Fibroblast of the conjunctiva (primary cell): ENCODE measurements around the gene RASGRF2.
"Not testable (repeated sequence)": the region's sequence is repeated elsewhere in the genome, so short reads cannot be mapped to it uniquely, and the experiment has no call there.

Source experiments
- DNase-seq: peaks from one replicate; pipeline ENCODE4 v3.0.0-alpha.2; 2010; ENCODE audit warnings: low read depth

Gene RASGRF2

GRCh38 chr5:81020478-81021167 lies 60.5 kb downstream of the RASGRF2 start:
- no peak for DNase-seq

DNA sequence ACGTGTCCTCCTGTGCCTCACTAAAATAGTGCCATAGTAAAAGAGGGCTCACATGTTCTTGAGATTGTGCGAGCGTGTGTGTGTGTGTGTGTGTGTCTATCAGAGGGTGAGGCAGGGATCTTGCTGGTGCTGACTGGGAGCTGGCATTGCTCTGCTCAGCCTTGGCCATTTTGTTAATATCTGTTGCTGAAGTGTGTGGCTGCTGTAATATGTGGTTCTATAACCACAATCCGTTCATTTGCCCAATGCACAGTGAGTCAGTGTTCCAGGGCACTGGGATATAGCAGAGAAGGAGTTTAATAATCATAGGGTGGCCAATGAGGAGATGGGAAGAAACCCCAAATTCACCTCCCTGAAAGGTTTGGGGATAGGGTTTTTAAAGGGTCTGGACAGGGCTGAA lies 61.3 kb downstream of the RASGRF2 start:
- DNase-seq, result no peak

DNA sequence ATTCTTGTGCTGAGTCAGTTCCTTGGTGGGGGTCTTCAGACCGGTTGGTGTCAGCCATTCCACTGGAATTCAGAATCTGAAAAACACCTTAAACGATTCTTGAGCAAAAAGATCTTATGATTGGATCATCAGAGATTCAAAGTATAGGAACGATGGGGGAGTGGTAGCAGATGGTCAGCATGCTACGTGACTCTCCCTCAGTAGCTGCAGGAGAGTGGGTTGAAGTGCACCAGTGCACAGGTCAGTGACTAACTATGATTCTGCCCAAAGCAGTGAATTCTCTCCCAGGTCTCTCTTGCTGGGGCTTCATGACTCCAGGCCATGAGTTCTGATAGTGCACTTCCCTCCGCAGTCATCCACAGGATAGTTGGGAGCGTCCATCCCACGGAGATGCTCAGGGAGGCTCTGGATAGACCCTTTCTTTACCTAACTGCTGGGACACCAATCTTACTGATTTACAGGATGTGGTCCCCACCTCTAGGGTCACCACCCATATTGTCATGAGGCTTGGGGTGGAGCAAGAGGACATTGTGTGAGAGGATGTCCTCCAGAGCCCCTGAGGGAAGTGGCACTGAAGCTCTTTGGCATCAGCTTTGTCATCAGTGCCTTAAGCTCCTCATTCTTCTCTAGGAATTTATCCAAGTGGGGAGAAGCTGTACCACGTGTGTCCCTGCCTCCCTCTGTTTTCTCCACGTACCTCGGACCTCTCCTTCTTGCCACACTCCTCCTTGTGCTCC lies 62.0 kb downstream of the RASGRF2 start:
- no peak for DNase-seq

- DNase-seq, result no peak
Observed at GRCh38 chr5:81022688-81023084, 62.5 kb downstream of the RASGRF2 start.

GRCh38 chr5:81023261-81023970 lies 63.3 kb downstream of the RASGRF2 start:
- no peak for DNase-seq

GRCh38 chr5:81027481-81028058 lies 67.4 kb downstream of the RASGRF2 start:
- DNase-seq, result no peak

DNA sequence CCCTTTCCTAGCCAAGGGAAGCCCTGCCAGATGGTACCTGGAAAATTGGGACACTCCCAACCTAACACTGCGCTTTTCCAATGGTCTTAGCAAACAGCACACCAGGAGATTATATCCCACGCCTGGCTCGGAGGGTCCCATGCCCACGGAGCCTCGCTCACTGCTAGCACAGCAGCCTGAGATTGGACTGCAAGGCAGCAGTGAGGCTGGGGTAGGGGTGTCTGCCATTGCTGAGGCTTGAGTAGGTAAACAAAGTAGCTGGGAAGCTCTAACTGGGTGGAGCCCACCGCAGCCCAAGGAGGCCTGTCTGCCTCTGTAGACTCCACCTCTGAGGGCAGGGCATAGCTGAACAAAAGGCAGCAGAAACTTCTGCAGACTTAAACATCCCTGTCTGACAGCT lies 68.7 kb downstream of the RASGRF2 start:
- not testable (repeated sequence) for DNase-seq

- DNase-seq, result not testable (repeated sequence)
Observed at GRCh38 chr5:81029736-81030135, 69.6 kb downstream of the RASGRF2 start.

- DNase-seq, result not testable (repeated sequence)
Observed at GRCh38 chr5:81030236-81031034, 70.3 kb downstream of the RASGRF2 start.

DNA sequence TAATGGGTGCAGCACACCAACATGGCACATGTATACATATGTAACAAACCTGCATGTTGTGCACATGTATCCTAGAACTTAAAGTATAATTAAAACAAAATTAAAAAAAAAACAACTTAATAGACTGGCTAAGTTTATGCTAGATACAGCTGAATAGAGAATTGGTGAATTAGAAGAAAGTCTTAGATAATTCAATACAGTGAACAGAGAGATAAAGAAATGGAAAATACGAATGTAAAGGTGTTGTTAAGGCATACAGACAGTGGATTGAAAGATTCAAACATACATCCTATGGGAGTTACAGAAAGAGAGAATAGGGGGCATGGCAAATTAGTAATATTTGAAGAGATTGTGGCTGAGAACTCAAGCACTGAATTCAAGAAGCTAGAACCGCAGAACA lies 75.4 kb downstream of the RASGRF2 start:
- DNase-seq, result no peak

DNA sequence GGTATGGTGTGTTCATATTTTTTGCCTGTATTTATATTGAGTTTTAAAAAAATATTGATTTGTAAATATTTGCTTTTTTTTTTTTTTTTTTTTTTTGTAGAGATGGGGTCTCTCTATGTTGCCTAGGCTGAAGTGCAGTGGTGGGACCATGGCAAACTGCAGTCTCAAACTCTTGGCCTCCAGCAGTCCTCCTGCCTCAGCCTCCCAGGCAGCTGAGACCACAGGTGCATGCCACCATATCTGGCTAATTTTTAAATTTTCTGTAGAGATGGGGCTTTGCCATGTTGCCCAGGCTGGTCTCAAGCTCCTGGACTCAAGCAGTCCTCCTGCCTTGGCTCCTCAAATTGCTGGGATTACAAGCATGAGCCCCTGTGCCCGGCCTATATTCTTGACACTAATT lies 78.3 kb downstream of the RASGRF2 start:
- DNase-seq, result no peak

DNA sequence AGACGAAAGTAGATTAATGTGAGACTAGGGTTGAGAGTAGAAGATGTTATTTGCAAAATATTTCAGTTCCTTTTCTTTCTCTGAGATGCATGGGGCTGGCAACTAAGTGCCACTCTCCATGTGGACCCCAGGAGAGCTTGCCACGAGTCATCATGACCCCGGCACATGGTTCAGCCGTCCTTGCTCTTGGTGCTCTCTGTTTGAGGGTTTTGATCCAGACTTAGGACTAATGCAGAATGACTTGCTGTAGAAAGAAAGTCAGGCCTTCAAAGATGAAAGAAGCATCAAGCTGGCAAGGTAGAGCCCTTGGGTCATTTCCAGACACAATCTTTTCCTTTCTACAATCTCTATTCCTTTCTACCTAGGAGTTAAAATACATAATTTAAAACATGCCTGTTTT lies 84.7 kb downstream of the RASGRF2 start:
- no peak for DNase-seq

- DNase-seq, result no peak
Observed at GRCh38 chr5:81045389-81045807, 85.2 kb downstream of the RASGRF2 start.

GRCh38 chr5:81046041-81046440 lies 85.9 kb downstream of the RASGRF2 start:
- no peak for DNase-seq

GRCh38 chr5:81052325-81052724 lies 92.2 kb downstream of the RASGRF2 start:
- no peak for DNase-seq

DNA sequence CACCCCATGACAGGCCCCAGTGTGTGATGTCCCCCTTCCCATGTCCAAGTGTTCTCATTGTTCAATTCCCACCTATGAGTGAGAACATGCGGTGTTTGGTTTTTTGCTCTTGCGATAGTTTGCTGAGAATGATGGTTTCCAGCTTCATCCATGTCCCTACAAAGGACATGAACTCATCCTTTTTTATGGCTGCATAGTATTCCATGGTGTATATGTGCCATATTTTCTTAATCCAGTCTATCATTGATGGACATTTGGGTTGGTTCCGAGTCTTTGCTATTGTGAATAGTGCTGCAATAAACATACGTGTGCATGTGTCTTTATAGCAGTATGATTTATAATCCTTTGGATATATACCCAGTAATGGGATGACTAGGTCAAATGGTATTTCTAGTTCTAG lies 93.1 kb downstream of the RASGRF2 start:
- not testable (repeated sequence) for DNase-seq

- DNase-seq, result no peak
Observed at GRCh38 chr5:81058121-81058520, 98.0 kb downstream of the RASGRF2 start.

DNA sequence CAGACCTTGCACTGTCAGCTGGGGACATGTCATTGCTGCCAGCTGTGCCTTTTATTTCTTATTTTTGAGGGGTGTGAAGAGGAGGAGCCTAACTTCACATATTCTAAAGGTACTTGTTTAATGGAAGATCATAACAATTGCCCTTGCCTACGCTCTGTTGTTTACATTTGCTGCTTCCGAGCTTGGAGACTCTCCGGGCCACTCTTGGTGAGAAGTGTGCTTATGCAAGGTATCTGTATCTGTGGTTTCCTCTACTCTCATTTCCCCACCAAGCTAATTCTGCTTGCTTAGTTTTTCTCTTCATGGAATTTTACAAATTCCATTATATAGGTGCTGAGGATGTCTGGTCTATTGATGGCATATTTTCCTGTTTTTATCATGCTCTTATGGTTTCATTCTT lies 105.3 kb downstream of the RASGRF2 start:
- DNase-seq, result no peak

DNA sequence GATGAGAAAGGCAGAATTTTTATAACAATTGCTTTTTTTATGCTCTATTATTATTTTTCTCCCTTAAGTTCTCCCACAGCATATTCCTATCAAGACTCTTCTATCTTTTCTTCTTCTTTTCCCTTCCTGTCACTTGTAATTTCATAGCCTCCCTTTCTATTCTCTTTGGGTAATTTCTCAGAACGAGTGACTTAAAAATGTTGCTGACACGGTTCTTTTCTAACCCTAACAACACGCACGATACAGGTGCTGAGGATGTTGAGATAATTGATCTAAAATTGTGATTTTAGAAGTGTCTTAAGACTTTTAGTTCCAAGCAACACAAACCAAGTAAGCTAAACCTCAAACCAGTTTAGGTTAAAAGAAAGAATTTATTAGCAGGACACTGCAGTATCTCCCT lies 105.9 kb downstream of the RASGRF2 start:
- no peak for DNase-seq

DNA sequence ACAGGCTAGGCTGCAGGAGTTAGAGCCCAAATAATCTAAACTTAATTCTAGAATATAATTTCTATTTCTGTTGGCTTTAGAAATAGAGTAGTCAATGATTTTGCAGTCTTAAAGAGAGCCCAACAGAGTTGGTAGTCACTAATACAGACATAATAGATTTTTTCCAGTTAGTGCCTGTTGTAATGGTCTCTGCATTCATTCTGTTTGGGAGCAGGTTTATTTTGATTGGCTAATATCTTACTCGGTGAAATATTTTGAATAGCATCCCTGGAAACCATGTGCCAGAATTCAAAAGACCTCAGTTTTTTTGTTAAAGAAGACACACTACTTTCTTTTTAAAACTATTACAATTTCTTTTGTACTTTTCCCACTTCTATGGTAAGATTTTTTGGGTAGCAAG lies 107.2 kb downstream of the RASGRF2 start:
- DNase-seq, result no peak

DNA sequence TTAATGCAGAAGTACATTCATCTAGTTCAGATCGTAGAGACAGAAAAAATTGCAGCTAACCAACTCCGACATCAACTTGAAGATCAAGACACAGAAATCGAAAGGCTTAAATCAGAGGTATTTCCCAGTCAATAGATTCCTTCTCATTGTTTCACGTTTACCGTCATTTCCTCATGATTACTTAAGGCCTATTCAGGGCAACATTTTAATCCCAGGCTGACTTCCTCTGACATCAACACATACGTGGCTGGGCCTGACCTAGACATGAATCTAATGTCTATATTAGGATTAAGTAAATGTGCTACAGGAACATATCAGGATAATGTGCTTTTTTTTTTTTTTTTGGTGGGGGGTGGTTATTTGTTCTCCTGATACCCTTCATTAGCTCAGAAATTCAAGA lies 107.9 kb downstream of the RASGRF2 start:
- DNase-seq, result no peak

GRCh38 chr5:81068635-81069034 lies 108.5 kb downstream of the RASGRF2 start:
- DNase-seq, result no peak
